ENCODE data around the gene EPHA4.

- TF ChIP-seq POLR2AphosphoS5 (IDR thresholded peaks at IDR 0.05; ENCODE audit: insufficient read depth in 1 of 2, low read depth in 1 of 2) = no peak
- no peak for TF ChIP-seq CTCF (IDR thresholded peaks at IDR 0.05)
These were observed 44.3 kb downstream of the EPHA4 start for GRCh38 chr2:221527776-221528309.

Data from vagina (tissue), 2 donors.